A549 (cell line): ENCODE measurements around the gene CACUL1. TPM values are rescaled to one million over a fixed set of nuclear protein-coding genes. Genes with fewer than 3 reads are reported as not detected.
A peak's percentile ranks its signal among the peaks of the same experiment; 100 is the strongest.

ENCODE experiments used
- ATAC-seq, 2 experiments: fragments of 200-7000 bp in 1 of 2; fragments of >200 bp in 1 of 2; cut with Nextera tagmentation in 1 of 2; cut with Tn5 transposase in 1 of 2; 3 replicates each; pipeline versions ENCODE4 v1.8.0 to v1.9.1; 2018 to 2020; ENCODE audit warnings: mild to moderate bottlenecking in 1 of 2, moderate library complexity in 1 of 2
- CTCF ChIA-PET: fragments of 300-600 bp; sonication (Branson Sonifier 250); formaldehyde crosslinking; extraction: SDS; loops from one replicate; lab custom pipeline; 2021; ENCODE audit warnings: antibody characterized with exemption, inconsistent platforms; lab: Yijun Ruan, JAX
- POLR2A ChIA-PET: fragments of 350-600 bp; formaldehyde crosslinking; extraction: SDS; loops from one replicate; lab custom pipeline; 2021; ENCODE audit warnings: antibody characterized with exemption, inconsistent platforms; lab: Yijun Ruan, JAX
- DNase-seq, 2 experiments: peaks; one replicate each; pipeline versions ENCODE4 v3.0.0 to v3.0.0-alpha.2; 2011 to 2016; ENCODE audit warnings: low read depth in 1 of 2, low spot score in 1 of 2
- FAIRE-seq: peaks from 2 replicates; lab custom pipeline; 2011; peaks lifted over from hg19 to GRCh38; lab: Jason Lieb, UNC
- H3K27ac ChIP-seq, 2 experiments: fragments of >200 bp; sonication (Bioruptor Twin); formaldehyde crosslinking; 3 replicates each; pipeline ENCODE4 v1.5.1; 2016 to 2017
- H3K4me1 ChIP-seq: fragments of >200 bp; sonication (Bioruptor Twin); formaldehyde crosslinking; 3 replicates; pipeline ENCODE4 v1.6.1; 2016
- H3K4me2 ChIP-seq: fragments of >200 bp; sonication (Bioruptor Twin); formaldehyde crosslinking; 3 replicates; pipeline ENCODE4 v1.6.1; 2016
- H3K4me3 ChIP-seq: fragments of >200 bp; sonication (Bioruptor Twin); formaldehyde crosslinking; 3 replicates; pipeline ENCODE4 v1.5.1; 2016
- H3K9me3 ChIP-seq: fragments of >200 bp; sonication (Bioruptor Twin); formaldehyde crosslinking; 3 replicates; pipeline ENCODE4 v1.6.1; 2016
- BHLHE40 ChIP-seq: IDR thresholded peaks from 2 replicates; pipeline ENCODE4 v1.6.1; 2012; ENCODE audit warnings: low read depth, low read length, inconsistent platforms
- CBX2 ChIP-seq: fragments of 200-600 bp; sonication (generic); IDR thresholded peaks from 2 replicates; pipeline ENCODE4 v1.6.1; 2016; ENCODE audit warnings: low read depth, mild to moderate bottlenecking, borderline replicate concordance
- CBX8 ChIP-seq: fragments of 200-600 bp; sonication (generic); IDR thresholded peaks from 2 replicates; pipeline ENCODE4 v1.6.1; 2016
- CEBPB ChIP-seq, 2 experiments: fragments of >200 bp in 1 of 2; sonication (Bioruptor Twin) in 1 of 2; formaldehyde crosslinking in 1 of 2; IDR thresholded peaks; 2 replicates each; pipeline ENCODE4 v1.6.1; 2012 to 2016
- CHD2 ChIP-seq: fragments of 150-350 bp; IDR thresholded peaks from 2 replicates; pipeline ENCODE4 v1.6.1; 2014; ENCODE audit warnings: low read length; ENCODE audit not compliant: partially characterized antibody
- EHF ChIP-seq: fragments of 250-450 bp; sonication (Bioruptor Pico); IDR thresholded peaks from 2 replicates; pipeline ENCODE4 v1.5.0; 2020; ENCODE audit warnings: mild to moderate bottlenecking
- EHMT2 ChIP-seq: fragments of 200-600 bp; sonication (generic); IDR thresholded peaks from 2 replicates; pipeline ENCODE4 v1.6.1; 2016; ENCODE audit warnings: antibody characterized with exemption, low read depth, mild to moderate bottlenecking, moderate library complexity
- EP300 ChIP-seq, 2 experiments: fragments of >200 bp; sonication (Bioruptor Twin); formaldehyde crosslinking; IDR thresholded peaks; 2 replicates in 1 of 2; 3 replicates in 1 of 2; pipeline ENCODE4 v1.6.1; 2016 to 2017
- ESRRA ChIP-seq: fragments of 150-350 bp; IDR thresholded peaks from 2 replicates; pipeline ENCODE4 v1.6.1; 2014; ENCODE audit warnings: mild to moderate bottlenecking, low read length, borderline replicate concordance
- FOSL2 ChIP-seq, 2 experiments: fragments of 450-650 bp in 1 of 2; fragments of >200 bp in 1 of 2; sonication (Bioruptor Twin) in 1 of 2; formaldehyde crosslinking; IDR thresholded peaks; 2 replicates each; pipeline versions ENCODE4 v1.5.0 to v1.6.1; 2016 to 2020; ENCODE audit warnings: mild to moderate bottlenecking in 1 of 2, moderate library complexity in 1 of 2
- GATA3 ChIP-seq: IDR thresholded peaks from 2 replicates; pipeline ENCODE4 v1.6.1; 2012; ENCODE audit warnings: borderline replicate concordance
- HDAC2 ChIP-seq: fragments of 200-600 bp; sonication (generic); IDR thresholded peaks from 2 replicates; pipeline ENCODE4 v1.6.1; 2016
- HES2 ChIP-seq: fragments of >200 bp; sonication (Bioruptor Twin); formaldehyde crosslinking; IDR thresholded peaks from 2 replicates; pipeline ENCODE4 v1.6.1; 2016
- HOXA7 ChIP-seq: fragments of 250-450 bp; sonication (Bioruptor Pico); IDR thresholded peaks from 2 replicates; pipeline ENCODE4 v1.5.0; 2020; ENCODE audit warnings: mild to moderate bottlenecking, moderate library complexity
- HOXB5 ChIP-seq: fragments of 250-450 bp; sonication (Bioruptor Pico); IDR thresholded peaks from 2 replicates; pipeline ENCODE4 v1.5.0; 2020; ENCODE audit warnings: mild to moderate bottlenecking, moderate library complexity
- JUN ChIP-seq, 2 experiments: fragments of >200 bp; sonication (Bioruptor Twin); formaldehyde crosslinking; IDR thresholded peaks; 2 replicates in 1 of 2; 3 replicates in 1 of 2; pipeline ENCODE4 v1.6.1; 2016 to 2017
- MAFK ChIP-seq: fragments of 450-650 bp; IDR thresholded peaks from 2 replicates; pipeline ENCODE4 v1.6.1; 2014; ENCODE audit not compliant: partially characterized antibody
- MAX ChIP-seq: IDR thresholded peaks from 2 replicates; pipeline ENCODE4 v1.6.1; 2012
- MAZ ChIP-seq: fragments of 150-350 bp; IDR thresholded peaks from 2 replicates; pipeline ENCODE4 v1.6.1; 2014; ENCODE audit warnings: antibody characterized with exemption, low read depth, low read length, borderline replicate concordance
- MYC ChIP-seq: IDR thresholded peaks from 2 replicates; pipeline ENCODE4 v1.6.1; 2012; ENCODE audit warnings: mild to moderate bottlenecking, inconsistent platforms, low read length, improper control_type of control experiment, borderline replicate concordance
- PHF8 ChIP-seq: fragments of 200-600 bp; sonication (generic); IDR thresholded peaks from 2 replicates; pipeline ENCODE4 v1.6.1; 2016; ENCODE audit warnings: low read depth, mild to moderate bottlenecking, antibody characterized with exemption, moderate library complexity, borderline replicate concordance
- REST ChIP-seq: fragments of 200-600 bp; sonication (generic); IDR thresholded peaks from 2 replicates; pipeline ENCODE4 v1.6.1; 2016; ENCODE audit warnings: antibody characterized with exemption, mild to moderate bottlenecking, moderate library complexity
- RFX5 ChIP-seq: fragments of 450-650 bp; IDR thresholded peaks from 2 replicates; pipeline ENCODE4 v1.7.1; 2014; ENCODE audit warnings: antibody characterized with exemption, mild to moderate bottlenecking, moderate library complexity
- USF2 ChIP-seq: fragments of 450-650 bp; IDR thresholded peaks from 2 replicates; pipeline ENCODE4 v1.6.1; 2014; ENCODE audit warnings: antibody characterized with exemption
- ZNF302 ChIP-seq: fragments of 250-450 bp; sonication (Bioruptor Pico); IDR thresholded peaks from 2 replicates; pipeline ENCODE4 v1.9.0; 2021; ENCODE audit warnings: inconsistent platforms, mild to moderate bottlenecking, moderate library complexity
- WGBS: methylation state at CpG from one replicate; pipeline ENCODE4 v1.1.6; 2017; ENCODE audit errors: missing lambda C conversion rate; 5-methylcytosine and 5-hydroxymethylcytosine counted together
- polyA plus RNA-seq, 4 experiments: library from polyadenylated mRNA; depleted of rRNA in 3 of 4; stranded (reverse); fragments of >200 nt; fragmentation: RNase III in 1 of 4; extraction: RNeasy Plus Mini Kit Qiagen cat#74134 plus additional on column Dnase treatment in 1 of 4; gene quantifications; 2 replicates in 3 of 4; 3 replicates in 1 of 4; pipeline ENCODE4 v1.2.3, GENCODE V29; 2011 to 2017

The CACUL1 gene
- polyA plus RNA-seq, 2 of the 4 experiments (the other 2 are of a cell fraction), result 8.7 to 15.6 TPM

- H3K4me3 ChIP-seq, result no peak overlapping the region
- H3K4me1 ChIP-seq, result no peaks in the 10 kb centered on the region
- TF ChIP-seq PHF8 (no peak), GATA3 (no peak), EP300 (IDR thresholded peaks at IDR 0.05) (no peak), RFX5 (no peak), HES2 (no peak), REST (no peak), FOSL2 (IDR thresholded peaks at IDR 0.05) (no peak), FOSL2 (CRISPR knock-in tag; IDR thresholded peaks at IDR 0.05) (no peak), CBX2 (no peak)
- TF ChIP-seq, all 56 proteins: peak for 0
- Histone ChIP-seq H3K4me2 (no peak overlapping the region), H3K27ac (no peak overlapping the region), H3K9me3 (no peaks in the 10 kb centered on the region; the same call in 2 of the 3 replicates)
- no peak for DNase-seq
- no peak for FAIRE-seq
- ChIA-PET POLR2A (no interaction called here), CTCF (no interaction called here)
- WGBS, result 77% methylated on average over 1 of the region's 1 CpG
- peak in 1 of 2 experiments; percentile 24; a peak in 1 of 6 replicates for ATAC-seq
Observed at GRCh38 chr10:118792526-118792925, 37.8 kb upstream of the CACUL1 start.

GRCh38 chr10:118790058-118790457 lies 35.3 kb upstream of the CACUL1 start:
- Histone ChIP-seq H3K27ac (no peak overlapping the region), H3K4me1 (no peaks in the 10 kb centered on the region), H3K4me2 (no peak overlapping the region), H3K4me3 (no peak overlapping the region), H3K9me3 (no peaks in the 10 kb centered on the region; the same call in 2 of the 3 replicates)
- DNase-seq (no peak), FAIRE-seq (no peak), ATAC-seq (no peak)
- CTCF ChIA-PET, result no interaction called here
- TF ChIP-seq GATA3, result no peak
- no peak for TF ChIP-seq RFX5
- no peak for TF ChIP-seq MAFK
- no peak for TF ChIP-seq PHF8
- TF ChIP-seq BHLHE40, result no peak
- no peak for TF ChIP-seq MYC
- 55% methylated on average over 7 of the region's 7 CpGs for WGBS
- POLR2A ChIA-PET, result no interaction called here

GRCh38 chr10:118785551-118785950 lies 30.8 kb upstream of the CACUL1 start:
- Histone ChIP-seq H3K4me1 (no peaks in the 10 kb centered on the region), H3K4me2 (no peak overlapping the region), H3K9me3 (no peaks in the 10 kb centered on the region), H3K27ac (no peak overlapping the region), H3K4me3 (no peak overlapping the region)
- 48% methylated on average over 5 of the region's 5 CpGs for WGBS
- ChIA-PET POLR2A (interaction anchor here (1.0 kb wide), 1 partner anchor 31 kb away, joined by 3 read pairs; the partner anchor contains the start of gene CACUL1), CTCF (interaction anchor here (0.7 to 1.0 kb wide), 2 partner anchors 14 to 1218 kb away, joined by 3 to 4 read pairs; no protein-coding TSS in a partner anchor)
- ATAC-seq (no peak), DNase-seq (no peak), FAIRE-seq (no peak)
- TF ChIP-seq USF2 (no peak), PHF8 (no peak), JUN (IDR thresholded peaks at IDR 0.05) (no peak), EHMT2 (no peak), HOXB5 (no peak), CHD2 (no peak), CEBPB (IDR thresholded peaks at IDR 0.05) (no peak), EHF (CRISPR knock-in tag) (no peak), HOXA7 (CRISPR knock-in tag) (no peak), HDAC2 (no peak), MAX (no peak), ZNF302 (no peak), CBX8 (no peak), MAZ (no peak), ESRRA (no peak), MYC (no peak)
